KMS-11 (cell line): ENCODE results near the gene CDH4.

ENCODE experiments used
- H2AFZ ChIP-seq: fragments of 200-600 bp; sonication (generic); 2 replicates; pipeline ENCODE4 v1.6.1; 2016; ENCODE audit warnings: antibody characterized with exemption, mixed run types, low read depth
- H3K27ac ChIP-seq: fragments of 200-600 bp; sonication (generic); 2 replicates; pipeline ENCODE4 v1.6.1; 2016; ENCODE audit warnings: mild to moderate bottlenecking, mixed run types
- H3K27me3 ChIP-seq: fragments of 200-600 bp; sonication (generic); 2 replicates; pipeline ENCODE4 v1.6.1; 2017; ENCODE audit warnings: mild to moderate bottlenecking, low read depth, mixed run types, moderate library complexity; ENCODE audit not compliant: insufficient read depth
- H3K36me3 ChIP-seq: fragments of 200-600 bp; sonication (generic); 2 replicates; pipeline ENCODE4 v1.6.1; 2017; ENCODE audit warnings: mild to moderate bottlenecking, mixed run types; ENCODE audit not compliant: insufficient read depth
- H3K4me1 ChIP-seq: fragments of 200-600 bp; sonication (generic); 2 replicates; pipeline ENCODE4 v1.6.1; 2016; ENCODE audit warnings: mild to moderate bottlenecking, low read depth, mixed run types; ENCODE audit not compliant: poor library complexity, severe bottlenecking
- H3K4me2 ChIP-seq: fragments of 200-600 bp; sonication (generic); 2 replicates; pipeline ENCODE4 v1.7.0; 2016; ENCODE audit warnings: mild to moderate bottlenecking, mixed run types
- H3K4me3 ChIP-seq: fragments of 200-600 bp; sonication (generic); IDR thresholded peaks from 2 replicates; pipeline ENCODE4 v1.6.1; 2017; ENCODE audit warnings: low read depth, low read length, mixed read lengths; ENCODE audit not compliant: insufficient read depth
- H3K79me2 ChIP-seq: fragments of 200-600 bp; sonication (generic); 2 replicates; pipeline ENCODE4 v1.6.1; 2016; ENCODE audit warnings: low read depth, mixed run types; ENCODE audit not compliant: insufficient read depth
- H3K9ac ChIP-seq: fragments of 200-600 bp; sonication (generic); 2 replicates; pipeline ENCODE4 v1.6.1; 2016; ENCODE audit warnings: mild to moderate bottlenecking, mixed run types
- H4K20me1 ChIP-seq: fragments of 200-600 bp; sonication (generic); 2 replicates; pipeline ENCODE4 v1.6.1; 2016; ENCODE audit warnings: mild to moderate bottlenecking, mixed run types; ENCODE audit not compliant: insufficient read depth
- CTCF ChIP-seq: fragments of 200-600 bp; sonication (generic); conservative IDR thresholded peaks from 2 replicates; pipeline ENCODE4 v1.6.1; 2017; ENCODE audit warnings: low read depth, mild to moderate bottlenecking, antibody characterized with exemption, low read length, moderate library complexity, mixed read lengths

Gene CDH4

GRCh38 chr20:61816606-61817460 lies 564.8 kb downstream of the CDH4 start:
- H3K27me3 ChIP-seq, result peaks cover 69% of the 10 kb centered on the region
- no peak for TF ChIP-seq CTCF
- no peak overlapping the region for H3K4me2 ChIP-seq
- no peak overlapping the region for H3K4me3 ChIP-seq
- H4K20me1 ChIP-seq, result no peaks in the 10 kb centered on the region
- no peaks in the 10 kb centered on the region for H3K36me3 ChIP-seq
- H3K4me1 ChIP-seq, result no peaks in the 10 kb centered on the region
- H3K9ac ChIP-seq, result no peak overlapping the region
- H3K79me2 ChIP-seq, result no peaks in the 10 kb centered on the region
- H3K27ac ChIP-seq, result no peak overlapping the region
- no peak overlapping the region for H2AFZ ChIP-seq

GRCh38 chr20:61817575-61817974 lies 565.5 kb downstream of the CDH4 start:
- Histone ChIP-seq H3K27me3 (peaks cover 64% of the 10 kb centered on the region), H3K4me2 (no peak overlapping the region), H3K4me3 (no peak overlapping the region)

GRCh38 chr20:61818746-61819573 lies 566.9 kb downstream of the CDH4 start:
- Histone ChIP-seq H3K9ac (no peak overlapping the region), H3K27me3 (peaks cover 58% of the 10 kb centered on the region), H2AFZ (no peak overlapping the region), H4K20me1 (no peaks in the 10 kb centered on the region), H3K79me2 (no peaks in the 10 kb centered on the region), H3K4me1 (no peaks in the 10 kb centered on the region), H3K36me3 (no peaks in the 10 kb centered on the region), H3K4me3 (no peak overlapping the region), H3K4me2 (no peak overlapping the region), H3K27ac (no peak overlapping the region)
- no peak for TF ChIP-seq CTCF

More at GRCh38 chr20:61817575-61817974, 565.5 kb downstream of the CDH4 start:
- Histone ChIP-seq H3K9ac (no peak overlapping the region), H2AFZ (no peak overlapping the region), H4K20me1 (no peaks in the 10 kb centered on the region), H3K79me2 (no peaks in the 10 kb centered on the region), H3K4me1 (no peaks in the 10 kb centered on the region), H3K36me3 (no peaks in the 10 kb centered on the region), H3K27ac (no peak overlapping the region)
- no peak for TF ChIP-seq CTCF

GRCh38 chr20:61819574-61819846 lies 567.4 kb downstream of the CDH4 start:
- Histone ChIP-seq H3K27ac (no peak overlapping the region), H3K4me3 (no peak overlapping the region), H3K27me3 (peaks cover 54% of the 10 kb centered on the region), H3K79me2 (no peaks in the 10 kb centered on the region), H2AFZ (no peak overlapping the region), H4K20me1 (no peaks in the 10 kb centered on the region), H3K9ac (no peak overlapping the region), H3K36me3 (no peaks in the 10 kb centered on the region), H3K4me1 (no peaks in the 10 kb centered on the region), H3K4me2 (no peak overlapping the region)
- no peak for TF ChIP-seq CTCF
